GM23338 (cell line): Measurements from ENCODE around the gene FBXW7. TPM values are rescaled to one million over a fixed set of nuclear protein-coding genes. Genes with fewer than 3 reads are reported as not detected.

Experiments
- ATAC-seq: fragments of 200-7000 bp; cut with Tn5 transposase; 3 replicates; pipeline ENCODE4 v1.9.1; 2020
- DNase-seq: peaks from one replicate; pipeline ENCODE4 v3.0.0-alpha.2; 2015; ENCODE audit warnings: low spot score
- H2AFZ ChIP-seq: fragments of 200-600 bp; sonication (generic); 2 replicates; pipeline ENCODE4 v1.8.0; 2016; ENCODE audit warnings: antibody characterized with exemption, mild to moderate bottlenecking, moderate library complexity
- H3F3A ChIP-seq: fragments of 200-600 bp; sonication (generic); replicated peaks from 2 replicates; pipeline ENCODE4 v1.8.0; 2017; ENCODE audit warnings: antibody characterized with exemption, mixed run types, low read depth
- H3K27ac ChIP-seq: fragments of 200-600 bp; sonication (generic); 2 replicates; pipeline ENCODE4 v1.6.1; 2016; ENCODE audit warnings: low read depth
- H3K27me3 ChIP-seq: fragments of 200-600 bp; sonication (generic); 2 replicates; pipeline ENCODE4 v1.8.0; 2016; ENCODE audit warnings: mild to moderate bottlenecking, mixed run types, moderate library complexity; ENCODE audit not compliant: insufficient read depth
- H3K36me3 ChIP-seq: fragments of 200-600 bp; sonication (generic); 2 replicates; pipeline ENCODE4 v1.8.0; 2016; ENCODE audit warnings: mild to moderate bottlenecking; ENCODE audit not compliant: insufficient read depth
- H3K4me1 ChIP-seq: fragments of 200-600 bp; sonication (generic); 2 replicates; pipeline ENCODE4 v1.8.0; 2016; ENCODE audit warnings: mild to moderate bottlenecking, moderate library complexity; ENCODE audit not compliant: insufficient read depth
- H3K4me2 ChIP-seq: fragments of 200-600 bp; sonication (generic); 2 replicates; pipeline ENCODE4 v1.7.1; 2017; ENCODE audit warnings: mixed run types
- H3K4me3 ChIP-seq: fragments of 200-600 bp; sonication (generic); 2 replicates; pipeline ENCODE4 v1.6.1; 2016; ENCODE audit warnings: mixed run types
- H3K79me2 ChIP-seq: fragments of 200-600 bp; sonication (generic); replicated peaks from 2 replicates; pipeline ENCODE4 v1.8.0; 2017; ENCODE audit warnings: mild to moderate bottlenecking; ENCODE audit not compliant: insufficient read depth
- H3K9me2 ChIP-seq: fragments of 200-600 bp; sonication (generic); 2 replicates; pipeline ENCODE4 v1.8.0; 2017; ENCODE audit not compliant: insufficient read depth
- H4K20me1 ChIP-seq: fragments of 200-600 bp; sonication (generic); replicated peaks from 2 replicates; pipeline ENCODE4 v1.8.0; 2017; ENCODE audit warnings: mild to moderate bottlenecking; ENCODE audit not compliant: insufficient read depth
- H3K27ac Mint-ChIP-seq: 2 replicates; pipeline ENCODE4 v1.8.0; 2020; ENCODE audit warnings: inconsistent platforms, mild to moderate bottlenecking, moderate library complexity, mixed read lengths
- H3K27me3 Mint-ChIP-seq: 3 replicates; pipeline ENCODE4 v1.8.0; 2022; ENCODE audit warnings: low read depth, mild to moderate bottlenecking, moderate library complexity, mixed read lengths, inconsistent platforms; ENCODE audit not compliant: insufficient read depth, poor library complexity
- H3K36me3 Mint-ChIP-seq: 3 replicates; pipeline ENCODE4 v1.8.0; 2021; ENCODE audit warnings: low read depth, mild to moderate bottlenecking, inconsistent platforms, moderate library complexity, mixed read lengths
- H3K4me1 Mint-ChIP-seq: 3 replicates; pipeline ENCODE4 v1.8.0; 2020; ENCODE audit warnings: mild to moderate bottlenecking, inconsistent platforms, mixed read lengths
- H3K4me3 Mint-ChIP-seq: 3 replicates; pipeline ENCODE4 v1.8.0; 2021; ENCODE audit warnings: moderate library complexity, mild to moderate bottlenecking, inconsistent platforms, mixed read lengths
- H3K9me3 Mint-ChIP-seq: 3 replicates; pipeline ENCODE4 v1.8.0; 2020; ENCODE audit warnings: moderate library complexity, mild to moderate bottlenecking, inconsistent platforms, mixed read lengths
- CREB1 ChIP-seq: fragments of 250-450 bp; sonication (Bioruptor Pico); IDR thresholded peaks from 2 replicates; pipeline ENCODE4 v1.5.0; 2020; ENCODE audit warnings: low read depth, mild to moderate bottlenecking, moderate library complexity
- CTCF ChIP-seq, 2 experiments: fragments of 200-600 bp in 1 of 2; sonication (generic) in 1 of 2; conservative IDR thresholded peaks; 2 replicates each; pipeline versions ENCODE4 v1.5.1 to v1.6.1; 2016 to 2017; ENCODE audit warnings: antibody characterized with exemption in 2 of 2, low read depth in 2 of 2, mild to moderate bottlenecking in 2 of 2, moderate library complexity in 1 of 2
- ETS1 ChIP-seq: IDR thresholded peaks from 2 replicates; pipeline ENCODE4 v1.6.1; 2016; ENCODE audit warnings: antibody characterized with exemption
- EZH2 ChIP-seq: fragments of 200-600 bp; sonication (generic); IDR thresholded peaks from one replicate; pipeline ENCODE4 v1.8.0; 2017; ENCODE audit warnings: antibody characterized with exemption, mild to moderate bottlenecking, low read depth; ENCODE audit not compliant: unreplicated experiment
- EZH2phosphoT487 ChIP-seq: fragments of 200-600 bp; sonication (generic); IDR thresholded peaks from one replicate; pipeline ENCODE4 v1.8.1; 2018; ENCODE audit warnings: antibody characterized with exemption; ENCODE audit not compliant: unreplicated experiment
- JUNB ChIP-seq: IDR thresholded peaks from one replicate; pipeline ENCODE4 v1.6.1; 2016; ENCODE audit warnings: antibody characterized with exemption; ENCODE audit not compliant: unreplicated experiment
- NANOG ChIP-seq: IDR thresholded peaks from 2 replicates; pipeline ENCODE4 v1.6.1; 2016; ENCODE audit warnings: antibody characterized with exemption, borderline replicate concordance
- POLR2AphosphoS5 ChIP-seq: IDR thresholded peaks from 2 replicates; pipeline ENCODE4 v1.6.1; 2016; ENCODE audit warnings: antibody characterized with exemption, low read depth
- REST ChIP-seq: IDR thresholded peaks from one replicate; pipeline ENCODE4 v1.6.1; 2018; ENCODE audit warnings: antibody characterized with exemption; ENCODE audit not compliant: unreplicated experiment
- STAT1 ChIP-seq: IDR thresholded peaks from one replicate; pipeline ENCODE4 v1.6.1; 2016; ENCODE audit warnings: antibody characterized with exemption; ENCODE audit not compliant: unreplicated experiment
- ZNF331 ChIP-seq: fragments of 250-450 bp; sonication (Bioruptor Pico); IDR thresholded peaks from 2 replicates; pipeline ENCODE4 v1.5.0; 2020; ENCODE audit warnings: low read depth, mild to moderate bottlenecking, moderate library complexity
- long read RNA-seq: library from polyadenylated mRNA; unstranded; transcript quantifications from one replicate; pipeline ENCODE4 v2.0.0, GENCODE V29; 2020; ENCODE audit not compliant: unreplicated experiment
- polyA plus RNA-seq: library from polyadenylated mRNA; unstranded; fragments of >200 nt; fragmentation: Nextera tagmentation; extraction: Ambion mirVana; gene quantifications from 2 replicates; pipeline ENCODE4 v1.2.1, GENCODE V29; 2016
- total RNA-seq: library from RNA; depleted of rRNA; stranded (reverse); fragments of >200 nt; shearing (Covaris generic); gene quantifications from 2 replicates; pipeline ENCODE4 v1.2.3, GENCODE V29; 2014; rRNA removed

The FBXW7 gene
- total RNA-seq (33.3 and 34.7 TPM in 2 replicates), polyA plus RNA-seq (22.0 and 25.8 TPM in 2 replicates)
- long read RNA-seq, partial matches to known transcripts, result 0 of 5 reads
- long read RNA-seq, other reads (novel, unspliced or antisense), result 1 of 5 reads

GRCh38 chr4:152535903-152536544, at the start of gene FBXW7:
Gene FBXW7 (minus strand): TSS chr4:152536092. CDS start chr4:152411803, 124,289 bp downstream.
- DNase-seq, result peak; percentile 99
- H3K27me3 ChIP-seq, result peaks cover 7% of the 10 kb centered on the region; the same call in 1 of the 2 replicates
- peaks cover 73% of the 10 kb centered on the region for H3K79me2 ChIP-seq
- Mint-ChIP-seq H3K36me3 (peaks cover 24% of the 10 kb centered on the region), H3K27ac (peak within 1 kb of the TSS; percentile 99), H3K4me3 (peak within 1 kb of the TSS; percentile 98), H3K9me3 (peaks cover 14% of the 10 kb centered on the region; the same call in 2 of the 3 replicates), H3K4me1 (peaks cover 28% of the 10 kb centered on the region), H3K27me3 (peaks cover 12% of the 10 kb centered on the region)
- peaks cover 32% of the 10 kb centered on the region for H4K20me1 ChIP-seq
- no peaks in the 10 kb centered on the region for H3K9me2 ChIP-seq
- TF ChIP-seq CREB1 (peak; percentile 99), ETS1 (peak; percentile 85), JUNB (no peak), STAT1 (no peak), EZH2 (no peak), ZNF331 (CRISPR knock-in tag) (no peak), REST (no peak), POLR2AphosphoS5 (peak; percentile 86), EZH2phosphoT487 (no peak), NANOG (peak; percentile 30; the same call in 1 of the 2 replicates)
- H3K4me1 ChIP-seq, result peaks cover 5% of the 10 kb centered on the region
- peak within 1 kb of the TSS; percentile 98 for H3K27ac ChIP-seq
- H3F3A ChIP-seq, result no peaks in the 10 kb centered on the region
- peak; percentile 87 for ATAC-seq
- H3K4me2 ChIP-seq, result peak within 1 kb of the TSS; percentile 96
- peak within 1 kb of the TSS; percentile 94 for H2AFZ ChIP-seq
- no peaks in the 10 kb centered on the region; the same call in none of the 2 replicates for H3K36me3 ChIP-seq
- H3K4me3 ChIP-seq, result peak within 1 kb of the TSS; percentile 93

GRCh38 chr4:152585023-152585441, 49.1 kb upstream of the FBXW7 start:
- peaks cover 2% of the 10 kb centered on the region for H3K27me3 Mint-ChIP-seq
- Histone ChIP-seq H3K27me3 (no peaks in the 10 kb centered on the region), H3K4me1 (no peaks in the 10 kb centered on the region), H3K79me2 (no peaks in the 10 kb centered on the region), H3K9me2 (no peaks in the 10 kb centered on the region), H2AFZ (peak overlapping the region; percentile 28; the same call in 1 of the 2 replicates), H3K4me2 (no peak overlapping the region), H3K27ac (no peak overlapping the region), H3F3A (no peaks in the 10 kb centered on the region), H3K4me3 (no peak overlapping the region), H4K20me1 (no peaks in the 10 kb centered on the region), H3K36me3 (no peaks in the 10 kb centered on the region)
- H3K4me3 Mint-ChIP-seq, result no peak overlapping the region
- no peak overlapping the region for H3K27ac Mint-ChIP-seq
- H3K9me3 Mint-ChIP-seq, result peaks cover 5% of the 10 kb centered on the region; the same call in 1 of the 3 replicates
- ATAC-seq, result no peak
- peaks cover under 1% of the 10 kb centered on the region; the same call in 2 of the 3 replicates for H3K4me1 Mint-ChIP-seq
- DNase-seq, result no peak
- no peaks in the 10 kb centered on the region for H3K36me3 Mint-ChIP-seq
- no peak for TF ChIP-seq ETS1
- TF ChIP-seq CTCF (conservative IDR thresholded peaks at IDR 0.05; ENCODE audit: low read depth in 2 of 2), result no peak
